H9 (cell line): ENCODE results near the gene ARAF. TPM values are rescaled to one million over a fixed set of nuclear protein-coding genes. Genes with fewer than 3 reads are reported as not detected.

Experiments used
- DNase-seq: peaks from one replicate; pipeline ENCODE4 v3.0.0-alpha.2; 2017
- H2AFZ ChIP-seq: one replicate; pipeline ENCODE4 v1.6.1; 2013; ENCODE audit warnings: mild to moderate bottlenecking, low read length, control low read depth, moderate library complexity
- H2AK5ac ChIP-seq: 2 replicates; pipeline ENCODE4 v1.6.1; 2013; ENCODE audit warnings: low read length, control low read depth, mixed read lengths; ENCODE audit not compliant: insufficient read length
- H2BK120ac ChIP-seq: one replicate; pipeline ENCODE4 v1.6.1; 2013; ENCODE audit warnings: low read depth, mild to moderate bottlenecking, low read length, control low read depth, inconsistent platforms; ENCODE audit not compliant: poor library complexity, severe bottlenecking
- H2BK12ac ChIP-seq: 2 replicates; pipeline ENCODE4 v1.6.1; 2013; ENCODE audit warnings: low read length, control low read depth, mixed read lengths, low read depth; ENCODE audit not compliant: insufficient read length
- H2BK15ac ChIP-seq: 2 replicates; pipeline ENCODE4 v1.6.1; 2013; ENCODE audit warnings: low read depth, low read length, control low read depth
- H2BK20ac ChIP-seq: one replicate; pipeline ENCODE4 v1.6.1; 2013; ENCODE audit warnings: low read depth, mild to moderate bottlenecking, low read length, control low read depth, inconsistent platforms; ENCODE audit not compliant: poor library complexity, severe bottlenecking
- H2BK5ac ChIP-seq: 2 replicates; pipeline ENCODE4 v1.6.1; 2013; ENCODE audit warnings: low read length, control low read depth, mixed read lengths; ENCODE audit not compliant: insufficient read length
- H3K14ac ChIP-seq: 2 replicates; pipeline ENCODE4 v1.6.1; 2013; ENCODE audit warnings: low read length, control low read depth; ENCODE audit not compliant: insufficient read depth
- H3K18ac ChIP-seq: 2 replicates; pipeline ENCODE4 v1.6.1; 2013; ENCODE audit warnings: low read depth, mild to moderate bottlenecking, mixed read lengths, low read length, control low read depth; ENCODE audit not compliant: insufficient read length
- H3K23ac ChIP-seq: 2 replicates; pipeline ENCODE4 v1.6.1; 2013; ENCODE audit warnings: low read length, control low read depth, mixed read lengths, low read depth; ENCODE audit not compliant: insufficient read length
- H3K23me2 ChIP-seq: 2 replicates; pipeline ENCODE4 v1.6.1; 2013; ENCODE audit warnings: low read depth, mild to moderate bottlenecking, mixed read lengths, low read length, control low read depth; ENCODE audit not compliant: insufficient read length, poor library complexity, severe bottlenecking
- H3K27ac ChIP-seq: 2 replicates; pipeline ENCODE4 v1.5.1; 2013; ENCODE audit warnings: low read length, control low read depth, mixed read lengths, low read depth; ENCODE audit not compliant: insufficient read length
- H3K27me3 ChIP-seq: 2 replicates; pipeline ENCODE4 v1.6.1; 2013; ENCODE audit warnings: low read length, control low read depth, inconsistent platforms; ENCODE audit not compliant: insufficient read depth
- H3K4ac ChIP-seq: 2 replicates; pipeline ENCODE4 v1.6.1; 2013; ENCODE audit warnings: low read depth, mild to moderate bottlenecking, control low read depth, inconsistent platforms, low read length, moderate library complexity
- H3K4me1 ChIP-seq: 2 replicates; pipeline ENCODE4 v1.6.1; 2013; ENCODE audit warnings: low read length, control low read depth, inconsistent platforms; ENCODE audit not compliant: insufficient read depth
- H3K4me2 ChIP-seq: 2 replicates; pipeline ENCODE4 v1.6.1; 2013; ENCODE audit warnings: low read length, control low read depth, mixed read lengths; ENCODE audit not compliant: insufficient read length, insufficient read depth
- H3K56ac ChIP-seq: 2 replicates; pipeline ENCODE4 v1.6.1; 2013; ENCODE audit warnings: low read depth, mild to moderate bottlenecking, mixed read lengths, low read length, control low read depth; ENCODE audit not compliant: insufficient read length
- H3K79me1 ChIP-seq: 2 replicates; pipeline ENCODE4 v1.6.1; 2013; ENCODE audit warnings: low read depth, mild to moderate bottlenecking, moderate library complexity, low read length, control low read depth, inconsistent platforms; ENCODE audit not compliant: insufficient read depth, poor library complexity, severe bottlenecking
- H3K79me2 ChIP-seq: 2 replicates; pipeline ENCODE4 v1.6.1; 2013; ENCODE audit warnings: low read length, control low read depth, inconsistent platforms; ENCODE audit not compliant: insufficient read depth
- H3K9ac ChIP-seq: 2 replicates; pipeline ENCODE4 v1.6.1; 2013; ENCODE audit warnings: low read length, control low read depth, mixed read lengths; ENCODE audit not compliant: insufficient read length; ENCODE audit errors: extremely low read depth
- H3K9me3 ChIP-seq: one replicate; pipeline ENCODE4 v1.6.1; 2013; ENCODE audit warnings: low read depth, low read length, inconsistent platforms; ENCODE audit not compliant: control insufficient read depth
- H3T11ph ChIP-seq: one replicate; pipeline ENCODE4 v1.6.1; 2013; ENCODE audit warnings: mild to moderate bottlenecking, low read length, control low read depth, inconsistent platforms
- H4K20me1 ChIP-seq: one replicate; pipeline ENCODE4 v1.6.1; 2013; ENCODE audit not compliant: control insufficient read depth, insufficient read length, insufficient read depth
- H4K5ac ChIP-seq: 2 replicates; pipeline ENCODE4 v1.6.1; 2013; ENCODE audit warnings: low read depth, mild to moderate bottlenecking, mixed read lengths, low read length, control low read depth; ENCODE audit not compliant: insufficient read length
- H4K8ac ChIP-seq: replicated peaks from 2 replicates; pipeline ENCODE4 v1.6.1; 2013; ENCODE audit warnings: low read length, control low read depth, mixed read lengths, low read depth; ENCODE audit not compliant: insufficient read length
- H4K91ac ChIP-seq: 2 replicates; pipeline ENCODE4 v1.6.1; 2013; ENCODE audit warnings: low read depth, mild to moderate bottlenecking, moderate library complexity, mixed read lengths, low read length, control low read depth; ENCODE audit not compliant: insufficient read length
- H3K27ac Mint-ChIP-seq, 3 experiments: 2 replicates in 2 of 3; 3 replicates in 1 of 3; pipeline ENCODE4 v1.8.0; 2020 to 2021; ENCODE audit warnings: mixed read lengths in 3 of 3, mild to moderate bottlenecking in 1 of 3, moderate library complexity in 1 of 3
- H3K27me3 Mint-ChIP-seq: 2 replicates; pipeline ENCODE4 v1.8.0; 2021; ENCODE audit warnings: low read depth, mild to moderate bottlenecking, moderate library complexity, mixed read lengths
- H3K36me3 Mint-ChIP-seq, 3 experiments: 2 replicates in 2 of 3; 3 replicates in 1 of 3; pipeline ENCODE4 v1.8.0; 2020 to 2021; ENCODE audit warnings: low read depth in 3 of 3, mixed read lengths in 3 of 3; ENCODE audit not compliant: insufficient read depth in 1 of 3
- H3K4me1 Mint-ChIP-seq, 2 experiments: 2 replicates each; pipeline ENCODE4 v1.8.0; 2020; ENCODE audit warnings: mixed read lengths in 2 of 2
- H3K4me3 Mint-ChIP-seq, 2 experiments: 2 replicates in 1 of 2; 3 replicates in 1 of 2; pipeline ENCODE4 v1.8.0; 2020 to 2021; ENCODE audit warnings: mild to moderate bottlenecking in 2 of 2, mixed read lengths in 2 of 2, moderate library complexity in 1 of 2
- H3K9me3 Mint-ChIP-seq, 2 experiments: 2 replicates in 1 of 2; 3 replicates in 1 of 2; pipeline ENCODE4 v1.8.0; 2020; ENCODE audit warnings: mild to moderate bottlenecking in 2 of 2, mixed read lengths in 2 of 2, moderate library complexity in 1 of 2
- CTCF ChIP-seq: fragments of 200-600 bp; sonication (generic); conservative IDR thresholded peaks from 3 replicates; pipeline ENCODE4 v1.8.0; 2021; ENCODE audit warnings: antibody characterized with exemption, mild to moderate bottlenecking
- WGBS: extraction: QIAGEN DNeasy Blood & Tissue Kit; methylation state at CpG from one replicate; pipeline ENCODE4 v1.1.7; 2013; ENCODE audit warnings: missing lambda C conversion rate, low lambda C conversion rate, mixed read lengths; ENCODE audit not compliant: insufficient read length; ENCODE audit errors: extremely low coverage; 5-methylcytosine and 5-hydroxymethylcytosine counted together
- total RNA-seq: library from RNA; stranded (reverse); gene quantifications from 2 replicates; pipeline ENCODE4 v1.2.1, GENCODE V29; 2021

The ARAF gene
- total RNA-seq, 1 experiment from 2014 or later = 48.1 TPM

GRCh38 chrX:47576021-47576898 is 15.3 kb downstream of the ARAF start:
- no CpG with 5 or more reads among the region's 20 CpGs for WGBS
- Histone ChIP-seq H3K9me3 (peaks cover 28% of the 10 kb centered on the region), H3K9ac (no peak overlapping the region), H3K4me1 (peaks cover 3% of the 10 kb centered on the region; the same call in 1 of the 2 replicates), H4K5ac (no peak overlapping the region), H2BK12ac (no peak overlapping the region), H4K20me1 (no peaks in the 10 kb centered on the region), H3K23me2 (no peaks in the 10 kb centered on the region), H3K18ac (no peak overlapping the region), H4K8ac (no peak overlapping the region), H2AFZ (no peak overlapping the region), H2BK5ac (no peak overlapping the region), H4K91ac (no peak overlapping the region), H3T11ph (no peak overlapping the region), H3K79me1 (no peaks in the 10 kb centered on the region), H3K14ac (no peak overlapping the region), H2BK15ac (no peak overlapping the region), H3K27me3 (no peaks in the 10 kb centered on the region), H3K4ac (no peak overlapping the region), H2AK5ac (no peak overlapping the region), H3K79me2 (no peaks in the 10 kb centered on the region), H2BK120ac (no peak overlapping the region), H3K27ac (no peak overlapping the region), H3K4me2 (no peak overlapping the region), H3K56ac (no peak overlapping the region), H2BK20ac (no peak overlapping the region), H3K23ac (no peak overlapping the region)
- peaks cover 17 to 23% (median 18%) of the 10 kb centered on the region in 3 experiments for H3K36me3 Mint-ChIP-seq
- TF ChIP-seq CTCF = no peak
- H3K4me3 Mint-ChIP-seq = no peak overlapping the region
- peaks cover 3% of the 10 kb centered on the region; the same call in 1 of the 2 replicates for H3K27me3 Mint-ChIP-seq
- peaks cover 13 to 35% of the 10 kb centered on the region in 2 experiments for H3K4me1 Mint-ChIP-seq
- peaks cover 73 to 85% of the 10 kb centered on the region in 2 experiments for H3K9me3 Mint-ChIP-seq
- no peak for DNase-seq
- H3K27ac Mint-ChIP-seq = no peak overlapping the region
